Measurements from ENCODE around the gene PFKFB2.

The PFKFB2 gene

DNA sequence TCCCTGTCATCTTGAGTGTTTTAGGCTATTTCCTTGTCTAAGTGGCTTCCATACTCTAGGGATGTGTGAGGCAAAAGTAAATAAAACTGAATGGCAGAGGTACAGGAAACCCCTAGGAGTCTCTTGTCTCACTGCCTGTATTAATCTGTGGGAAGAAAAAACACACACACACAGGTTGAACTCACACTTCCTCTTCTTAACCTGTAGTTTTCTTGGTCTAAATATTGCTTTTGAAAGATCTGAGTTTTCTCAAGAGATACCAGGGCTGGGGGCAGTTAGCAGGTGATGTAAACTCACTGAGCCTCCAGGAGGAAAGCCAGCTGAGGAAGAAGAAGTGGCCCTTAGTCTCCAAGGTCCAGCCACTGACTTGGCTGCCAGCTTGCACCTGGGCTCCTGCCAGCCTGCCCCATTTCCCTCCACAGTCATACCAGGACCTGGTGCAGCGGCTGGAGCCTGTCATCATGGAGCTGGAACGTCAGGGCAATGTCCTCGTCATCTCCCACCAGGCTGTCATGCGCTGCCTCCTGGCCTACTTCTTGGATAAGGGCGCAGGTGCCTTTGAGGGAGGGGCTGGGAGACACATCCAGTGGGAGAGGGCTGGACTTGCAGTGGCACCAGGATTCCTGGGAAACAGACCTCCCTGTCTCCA is 16.9 kb downstream of the PFKFB2 start:
- no peak for DNase-seq

DNA sequence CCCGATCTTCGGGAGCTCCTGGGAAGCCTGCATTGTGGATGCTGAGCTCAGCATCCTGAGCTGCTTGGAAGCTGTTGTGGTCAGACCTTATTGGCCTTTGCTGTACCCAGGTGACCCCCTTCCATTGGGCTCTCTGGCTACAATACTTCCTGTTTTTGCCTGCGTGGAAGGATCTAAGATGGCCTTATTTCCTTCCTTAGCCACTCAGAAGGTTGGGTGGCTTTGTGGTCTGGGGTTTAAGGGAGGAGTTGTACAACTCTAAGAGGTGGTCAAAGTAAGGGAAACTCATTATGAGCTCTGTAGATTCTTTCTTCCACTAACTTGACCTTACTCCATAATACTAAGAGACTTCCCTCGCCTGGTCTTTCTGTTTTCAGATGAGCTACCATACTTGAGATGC is 17.7 kb downstream of the PFKFB2 start:
- no peak for DNase-seq

GRCh38 chr1:207071426-207071825 is 18.4 kb downstream of the PFKFB2 start:
- DNase-seq: no peak

- DNase-seq: no peak
These were observed 19.2 kb downstream of the PFKFB2 start for GRCh38 chr1:207072233-207072632.

- DNase-seq: no peak
These were observed 21.1 kb downstream of the PFKFB2 start for GRCh38 chr1:207073906-207074820.

- DNase-seq: no peak
These were observed 23.3 kb downstream of the PFKFB2 start for GRCh38 chr1:207076181-207076955.

GRCh38 chr1:207077012-207077411 is 23.9 kb downstream of the PFKFB2 start:
- no peak for DNase-seq

DNA sequence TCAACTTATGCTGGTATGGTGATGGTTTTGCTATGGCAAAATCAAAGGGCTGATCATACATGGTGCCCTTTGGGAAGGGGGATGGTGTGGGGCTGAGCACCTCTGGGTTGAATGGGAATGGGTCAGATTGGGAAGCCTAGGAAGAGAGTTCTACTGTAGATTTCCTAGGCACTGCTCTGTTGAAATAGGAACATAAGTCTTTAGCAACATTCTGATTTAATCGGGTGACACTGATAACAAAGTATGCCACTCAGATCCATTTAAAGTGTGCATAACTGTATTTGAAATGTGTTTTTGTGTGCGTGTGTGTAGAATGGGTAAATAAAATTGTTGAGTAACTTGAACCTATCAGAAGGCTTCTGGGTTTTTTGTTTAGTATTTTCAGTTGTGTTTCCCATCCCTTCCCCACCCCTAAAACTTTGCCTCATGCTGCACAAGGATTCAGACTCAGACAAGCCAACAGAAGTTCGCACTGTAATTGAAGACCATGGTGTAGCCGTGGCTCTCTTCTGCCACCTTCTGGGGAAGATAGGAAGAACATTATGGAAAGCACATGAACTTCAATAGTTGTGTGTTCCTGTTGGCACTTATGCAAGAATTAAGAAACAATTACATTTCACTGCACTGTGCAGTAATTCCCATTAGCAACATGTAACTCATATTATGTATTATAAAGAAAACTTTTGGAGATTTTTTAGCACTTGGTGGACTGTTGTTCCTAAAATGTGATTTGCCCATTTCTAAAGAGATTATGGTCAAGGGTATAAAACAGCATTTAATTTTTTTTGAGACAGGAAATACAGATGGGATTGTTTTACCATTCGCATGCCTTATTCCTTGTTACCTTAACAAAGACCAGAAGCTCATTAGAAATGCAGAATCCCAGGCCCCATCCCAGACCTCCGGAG is 24.6 kb downstream of the PFKFB2 start:
- DNase-seq: peak; percentile 42

DNA sequence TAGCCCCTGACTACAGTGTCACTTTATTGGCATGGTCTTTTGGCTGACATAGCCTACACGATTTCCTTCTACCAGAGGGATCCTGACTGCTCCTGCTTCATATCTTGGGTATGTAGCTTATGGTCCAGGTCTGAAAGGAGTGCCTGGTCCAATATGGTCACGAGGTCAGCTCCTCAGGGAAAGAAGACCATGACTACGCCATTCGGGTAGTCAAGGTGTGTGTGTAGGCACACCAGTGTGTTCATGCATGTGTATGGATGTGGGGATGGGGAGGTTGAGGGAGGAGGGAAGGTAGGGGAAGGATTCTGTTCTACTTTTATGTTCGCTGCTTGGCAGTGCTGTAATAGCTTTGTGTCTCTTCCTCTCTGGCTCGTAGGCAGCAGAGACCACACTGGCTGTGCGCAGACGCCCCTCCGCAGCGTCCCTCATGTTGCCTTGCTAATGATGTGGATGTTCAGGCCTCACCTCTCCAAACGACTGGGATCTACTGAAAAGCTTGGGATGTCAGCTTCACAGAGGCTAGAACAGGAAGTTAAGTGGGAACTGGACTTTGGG is 25.6 kb downstream of the PFKFB2 start:
- no peak for DNase-seq

DNA sequence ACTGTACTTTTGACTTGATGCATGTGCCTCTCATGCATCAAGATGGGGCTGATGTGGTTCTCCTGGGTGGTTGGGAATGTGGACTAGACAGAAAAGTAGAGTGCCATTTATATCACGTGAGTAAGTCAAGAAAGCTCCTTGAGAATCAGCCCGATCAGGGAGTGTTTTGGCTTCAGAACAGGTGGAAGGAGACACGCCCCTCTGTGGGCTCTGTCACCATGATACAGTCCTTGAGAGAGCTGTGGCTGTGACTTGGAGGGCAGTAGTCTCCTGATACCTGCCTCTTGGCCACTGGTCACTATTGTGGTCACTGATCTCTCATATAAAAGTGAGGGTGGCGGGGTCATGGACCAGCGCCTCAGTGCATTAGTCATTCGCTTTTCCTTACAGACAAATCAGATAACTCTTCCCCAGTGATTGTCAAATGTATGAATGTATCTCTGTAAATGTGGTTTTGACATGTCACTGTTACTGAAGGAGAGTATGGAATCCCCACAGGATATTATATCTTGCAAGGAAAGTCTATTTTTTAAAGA is 26.7 kb downstream of the PFKFB2 start:
- DNase-seq: no peak

GRCh38 chr1:207081088-207081487 is 28.0 kb downstream of the PFKFB2 start:
- no peak for DNase-seq

- no peak for DNase-seq
These were observed 28.7 kb downstream of the PFKFB2 start for GRCh38 chr1:207081806-207082205.

DNA sequence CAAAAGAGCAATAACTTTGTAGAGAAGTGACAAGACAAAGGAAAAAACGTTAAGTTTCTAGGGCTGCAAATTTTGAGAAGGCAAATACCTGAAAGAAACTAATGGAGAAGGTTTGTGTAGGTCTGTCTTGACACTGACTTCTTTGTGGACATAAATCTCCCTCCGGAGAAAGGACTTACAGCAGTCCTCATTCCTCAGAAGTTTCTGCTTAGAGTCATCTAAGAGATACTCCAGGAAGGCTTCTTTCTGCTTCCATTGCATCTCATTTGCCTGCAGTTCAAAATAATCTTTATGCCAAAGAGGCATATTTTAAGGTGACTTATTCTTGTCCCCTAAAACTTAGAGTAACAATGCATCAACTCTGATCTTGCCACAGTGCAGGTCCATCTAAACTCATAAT is 31.2 kb downstream of the PFKFB2 start:
- no peak for DNase-seq

DNA sequence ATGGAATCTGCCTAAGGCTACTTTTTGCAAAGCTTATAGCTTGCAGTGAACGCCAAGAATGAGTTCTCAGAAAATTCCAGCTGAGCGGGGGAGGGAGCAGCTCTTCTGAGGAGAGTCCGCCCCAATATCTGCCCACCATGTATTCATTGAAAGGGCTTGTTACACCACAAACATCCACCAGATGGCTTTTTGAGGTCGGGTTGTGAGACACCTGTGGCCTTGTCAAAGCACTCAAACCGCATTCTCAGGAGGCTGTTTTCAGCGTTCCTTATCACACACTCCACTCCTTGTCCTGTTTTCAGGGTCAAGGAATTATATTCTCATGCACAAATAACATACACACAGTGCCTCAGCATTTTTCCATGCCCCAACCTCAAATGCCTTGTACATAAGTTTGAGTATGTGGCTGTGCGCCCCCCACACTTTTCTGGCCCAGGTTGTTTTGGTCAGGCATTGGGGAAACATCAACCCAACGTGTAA is 31.7 kb downstream of the PFKFB2 start:
- peak; percentile 45 for DNase-seq

GRCh38 chr1:207085887-207086286 is 32.8 kb downstream of the PFKFB2 start:
- no peak for DNase-seq

- DNase-seq: no peak
These were observed 35.1 kb downstream of the PFKFB2 start for GRCh38 chr1:207088161-207088560.

DNA sequence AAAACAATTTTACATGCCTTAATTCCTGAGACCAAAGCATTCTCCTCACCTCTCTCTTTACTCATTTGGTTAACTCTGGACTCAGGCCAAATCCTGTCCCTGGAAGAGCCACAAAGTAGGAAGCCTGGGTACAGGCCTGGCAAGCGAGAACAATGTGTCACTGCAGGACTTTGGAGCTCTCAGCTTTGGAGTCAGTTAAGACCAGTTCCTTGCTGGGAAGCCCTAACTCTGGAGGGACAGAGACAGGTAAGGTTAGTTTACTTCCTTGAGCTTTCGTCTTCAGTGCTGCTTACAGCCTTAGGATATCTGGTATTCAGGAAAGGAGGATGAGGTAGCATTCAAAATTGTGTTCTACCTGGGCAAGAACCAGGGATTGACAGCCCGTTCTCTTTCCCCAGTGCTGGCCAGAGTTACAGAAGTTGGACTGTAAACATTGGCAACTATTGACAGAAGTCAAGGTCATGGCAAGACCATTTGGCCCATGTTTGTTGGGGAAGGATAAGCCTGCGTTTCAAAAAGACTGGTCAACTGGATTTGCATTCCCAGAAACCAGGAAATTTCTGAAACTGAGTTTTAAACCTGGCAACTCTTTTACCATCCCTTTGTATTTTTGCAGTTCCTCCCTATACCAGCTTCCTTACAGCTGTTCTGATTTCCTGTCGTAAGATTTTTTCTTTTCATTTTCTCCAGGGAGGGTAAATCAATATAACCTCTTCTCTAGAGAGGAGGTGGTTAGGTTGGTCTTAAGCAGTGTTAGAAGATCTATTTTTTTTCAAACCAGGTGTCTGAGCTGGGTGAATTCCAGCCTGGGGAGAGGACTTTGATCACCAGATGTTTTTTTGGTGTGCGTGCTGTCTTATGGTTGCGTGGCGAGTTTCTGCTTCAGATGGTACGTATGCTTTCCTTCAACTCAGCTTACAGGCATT is 35.9 kb downstream of the PFKFB2 start, which contains the start of gene C4BPB:
Gene C4BPB, plus strand, starts transcription at position 160 of the 926 bp plus-strand sequence. Its CDS starts 672 bp downstream, at position 832.
- no peak for DNase-seq

- no peak for DNase-seq
These were observed 36.7 kb downstream of the PFKFB2 start for GRCh38 chr1:207089627-207090355.

DNA sequence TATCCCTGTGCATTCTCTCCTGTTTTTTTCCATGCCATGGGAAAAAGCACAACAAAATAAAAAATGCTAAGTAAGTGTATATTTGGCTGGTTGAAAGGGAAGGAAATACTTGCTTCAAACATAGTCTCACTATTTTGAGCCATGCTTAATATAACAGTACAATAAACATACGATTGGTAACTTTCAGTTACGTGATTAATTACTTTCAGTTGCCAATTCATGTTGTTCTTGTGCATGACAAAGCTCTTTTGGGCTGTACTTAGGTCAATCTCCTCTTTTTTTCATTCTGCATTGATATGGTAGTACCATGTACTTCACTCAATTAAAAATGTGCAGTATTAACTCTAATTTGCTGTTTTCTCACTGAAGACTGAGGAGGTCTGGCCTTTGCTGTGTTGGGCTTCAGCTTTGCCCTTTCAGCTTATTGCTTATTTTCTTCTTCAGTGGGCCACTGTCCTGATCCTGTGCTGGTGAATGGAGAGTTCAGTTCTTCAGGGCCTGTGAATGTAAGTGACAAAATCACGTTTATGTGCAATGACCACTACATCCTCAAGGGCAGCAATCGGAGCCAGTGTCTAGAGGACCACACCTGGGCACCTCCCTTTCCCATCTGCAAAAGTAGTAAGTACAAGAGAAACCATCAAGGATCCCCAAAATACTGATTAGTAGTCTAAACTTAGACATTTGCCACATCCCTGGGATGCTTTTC is 38.3 kb downstream of the PFKFB2 start:
- DNase-seq: no peak

All from NCI-H146 (cell line).